A549 (cell line): Measurements from ENCODE around the gene EML4. TPM values are rescaled to one million over a fixed set of nuclear protein-coding genes. Genes with fewer than 3 reads are reported as not detected.

ENCODE experiments used
- ATAC-seq, 2 experiments: fragments of 200-7000 bp in 1 of 2; fragments of >200 bp in 1 of 2; cut with Nextera tagmentation in 1 of 2; cut with Tn5 transposase in 1 of 2; 3 replicates each; pipeline versions ENCODE4 v1.8.0 to v1.9.1; 2018 to 2020; ENCODE audit warnings: mild to moderate bottlenecking in 1 of 2, moderate library complexity in 1 of 2
- CTCF ChIA-PET: fragments of 300-600 bp; sonication (Branson Sonifier 250); formaldehyde crosslinking; extraction: SDS; loops from one replicate; lab custom pipeline; 2021; ENCODE audit warnings: antibody characterized with exemption, inconsistent platforms; lab: Yijun Ruan, JAX
- POLR2A ChIA-PET: fragments of 350-600 bp; formaldehyde crosslinking; extraction: SDS; loops from one replicate; lab custom pipeline; 2021; ENCODE audit warnings: antibody characterized with exemption, inconsistent platforms; lab: Yijun Ruan, JAX
- DNase-seq, 2 experiments: peaks; one replicate each; pipeline versions ENCODE4 v3.0.0 to v3.0.0-alpha.2; 2011 to 2016; ENCODE audit warnings: low read depth in 1 of 2, low spot score in 1 of 2
- FAIRE-seq: peaks from 2 replicates; lab custom pipeline; 2011; peaks lifted over from hg19 to GRCh38; lab: Jason Lieb, UNC
- H3K27ac ChIP-seq, 2 experiments: fragments of >200 bp; sonication (Bioruptor Twin); formaldehyde crosslinking; 3 replicates each; pipeline ENCODE4 v1.5.1; 2016 to 2017
- H3K4me1 ChIP-seq: fragments of >200 bp; sonication (Bioruptor Twin); formaldehyde crosslinking; 3 replicates; pipeline ENCODE4 v1.6.1; 2016
- H3K4me2 ChIP-seq: fragments of >200 bp; sonication (Bioruptor Twin); formaldehyde crosslinking; 3 replicates; pipeline ENCODE4 v1.6.1; 2016
- H3K4me3 ChIP-seq: fragments of >200 bp; sonication (Bioruptor Twin); formaldehyde crosslinking; 3 replicates; pipeline ENCODE4 v1.5.1; 2016
- H3K9me3 ChIP-seq: fragments of >200 bp; sonication (Bioruptor Twin); formaldehyde crosslinking; 3 replicates; pipeline ENCODE4 v1.6.1; 2016
- CEBPB ChIP-seq, 2 experiments: fragments of >200 bp in 1 of 2; sonication (Bioruptor Twin) in 1 of 2; formaldehyde crosslinking in 1 of 2; IDR thresholded peaks; 2 replicates each; pipeline ENCODE4 v1.6.1; 2012 to 2016
- CHD4 ChIP-seq: fragments of 200-600 bp; sonication (generic); IDR thresholded peaks from 2 replicates; pipeline ENCODE4 v1.6.1; 2016; ENCODE audit warnings: antibody characterized with exemption, mild to moderate bottlenecking, borderline replicate concordance
- FOSB ChIP-seq: fragments of 250-450 bp; sonication (Bioruptor Pico); IDR thresholded peaks from 2 replicates; pipeline ENCODE4 v1.5.0; 2020; ENCODE audit warnings: mild to moderate bottlenecking, moderate library complexity
- FOXS1 ChIP-seq: fragments of 250-450 bp; sonication (Bioruptor Pico); IDR thresholded peaks from 2 replicates; pipeline ENCODE4 v1.5.0; 2020; ENCODE audit warnings: mild to moderate bottlenecking, moderate library complexity
- HEYL ChIP-seq: fragments of 250-450 bp; sonication (Bioruptor Pico); IDR thresholded peaks from 2 replicates; pipeline ENCODE4 v1.8.0; 2021; ENCODE audit warnings: mild to moderate bottlenecking, moderate library complexity
- HOXB13 ChIP-seq: fragments of 250-450 bp; sonication (Bioruptor Pico); IDR thresholded peaks from 2 replicates; pipeline ENCODE4 v1.5.0; 2020; ENCODE audit warnings: low read depth, mild to moderate bottlenecking, moderate library complexity
- JUN ChIP-seq, 2 experiments: fragments of >200 bp; sonication (Bioruptor Twin); formaldehyde crosslinking; IDR thresholded peaks; 2 replicates in 1 of 2; 3 replicates in 1 of 2; pipeline ENCODE4 v1.6.1; 2016 to 2017
- JUNB ChIP-seq: fragments of >200 bp; sonication (Bioruptor Twin); formaldehyde crosslinking; IDR thresholded peaks from 2 replicates; pipeline ENCODE4 v1.6.1; 2016
- KDM1A ChIP-seq: fragments of 200-600 bp; sonication (generic); IDR thresholded peaks from 2 replicates; pipeline ENCODE4 v1.6.1; 2016; ENCODE audit warnings: low read depth, mild to moderate bottlenecking
- MAFK ChIP-seq: fragments of 450-650 bp; IDR thresholded peaks from 2 replicates; pipeline ENCODE4 v1.6.1; 2014; ENCODE audit not compliant: partially characterized antibody
- MAZ ChIP-seq: fragments of 150-350 bp; IDR thresholded peaks from 2 replicates; pipeline ENCODE4 v1.6.1; 2014; ENCODE audit warnings: antibody characterized with exemption, low read depth, low read length, borderline replicate concordance
- NFE2L2 ChIP-seq: fragments of 150-350 bp; conservative IDR thresholded peaks from 2 replicates; pipeline ENCODE4 v1.6.1; 2014; ENCODE audit warnings: low read length
- NPAS2 ChIP-seq: fragments of 250-450 bp; sonication (Bioruptor Pico); IDR thresholded peaks from 2 replicates; pipeline ENCODE4 v1.8.0; 2022; ENCODE audit warnings: mild to moderate bottlenecking, moderate library complexity, borderline replicate concordance
- NR3C1 ChIP-seq: fragments of >200 bp; sonication (Bioruptor Twin); formaldehyde crosslinking; IDR thresholded peaks from 3 replicates; pipeline ENCODE4 v1.6.1; 2017
- POLR2AphosphoS2 ChIP-seq: conservative IDR thresholded peaks from 2 replicates; pipeline ENCODE4 v1.6.1; 2012; ENCODE audit warnings: low read length, improper control_type of control experiment, inconsistent platforms
- RARB ChIP-seq: fragments of 250-450 bp; sonication (Bioruptor Pico); IDR thresholded peaks from 2 replicates; pipeline ENCODE4 v1.8.0; 2021; ENCODE audit warnings: mild to moderate bottlenecking, moderate library complexity
- RFX5 ChIP-seq: fragments of 450-650 bp; IDR thresholded peaks from 2 replicates; pipeline ENCODE4 v1.7.1; 2014; ENCODE audit warnings: antibody characterized with exemption, mild to moderate bottlenecking, moderate library complexity
- ZC3H11A ChIP-seq: fragments of 450-650 bp; IDR thresholded peaks from 2 replicates; pipeline ENCODE4 v1.6.1; 2014; ENCODE audit warnings: antibody characterized with exemption, mild to moderate bottlenecking
- ZSCAN20 ChIP-seq: fragments of 250-450 bp; sonication (Bioruptor Pico); IDR thresholded peaks from 2 replicates; pipeline ENCODE4 v1.8.0; 2022; ENCODE audit warnings: mild to moderate bottlenecking, moderate library complexity
- WGBS: methylation state at CpG from one replicate; pipeline ENCODE4 v1.1.6; 2017; ENCODE audit errors: missing lambda C conversion rate; 5-methylcytosine and 5-hydroxymethylcytosine counted together
- polyA plus RNA-seq, 4 experiments: library from polyadenylated mRNA; depleted of rRNA in 3 of 4; stranded (reverse); fragments of >200 nt; fragmentation: RNase III in 1 of 4; extraction: RNeasy Plus Mini Kit Qiagen cat#74134 plus additional on column Dnase treatment in 1 of 4; gene quantifications; 2 replicates in 3 of 4; 3 replicates in 1 of 4; pipeline ENCODE4 v1.2.3, GENCODE V29; 2011 to 2017
- TF ChIP-seq, protein P1 (sequence below): fragments of 250-450 bp; sonication (Bioruptor Pico); IDR thresholded peaks from 2 replicates; pipeline ENCODE4 v1.5.0; 2021; ENCODE audit warnings: mild to moderate bottlenecking, moderate library complexity, borderline replicate concordance
- TF ChIP-seq, protein P2 (sequence below): fragments of >200 bp; sonication (Bioruptor Twin); formaldehyde crosslinking; IDR thresholded peaks from 2 replicates; pipeline ENCODE4 v1.6.1; 2016
- TF ChIP-seq, protein P3 (sequence below): IDR thresholded peaks from 2 replicates; pipeline ENCODE4 v1.6.1; 2012
- TF ChIP-seq, protein P4 (sequence below): fragments of >200 bp; sonication (Bioruptor Twin); formaldehyde crosslinking; IDR thresholded peaks from 3 replicates; pipeline ENCODE4 v1.6.1; 2016
- TF ChIP-seq, protein P5 (sequence below): fragments of 200-600 bp; sonication (generic); IDR thresholded peaks from 2 replicates; pipeline ENCODE4 v1.6.1; 2016; ENCODE audit warnings: antibody characterized with exemption, mild to moderate bottlenecking, moderate library complexity
- TF ChIP-seq, protein P6 (sequence below): IDR thresholded peaks from 2 replicates; pipeline ENCODE4 v1.6.1; 2012

Gene EML4
- polyA plus RNA-seq, 2 of the 4 experiments (the other 2 are of a cell fraction), result 34.6 to 130 TPM

DNA sequence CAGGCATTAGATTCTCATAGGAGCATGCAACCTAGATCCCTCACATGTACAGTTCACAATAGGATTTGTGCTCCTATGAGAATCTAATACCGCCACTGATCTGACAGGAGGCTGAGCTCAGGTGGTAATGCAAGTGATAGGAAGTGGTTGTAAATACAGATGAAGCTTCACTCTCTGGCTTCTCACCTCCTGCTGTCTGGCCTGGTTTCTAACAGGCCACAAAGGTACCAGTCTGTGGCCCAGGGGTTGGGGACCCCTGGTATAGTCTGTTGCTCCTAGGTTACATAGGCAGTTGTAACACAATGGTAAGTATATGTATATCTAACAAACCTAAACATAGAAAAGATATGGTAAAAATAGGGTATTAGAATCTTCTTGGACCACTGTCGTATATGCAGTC lies 81.8 kb downstream of the EML4 start (continued):
- TF ChIP-seq, protein P1, sequence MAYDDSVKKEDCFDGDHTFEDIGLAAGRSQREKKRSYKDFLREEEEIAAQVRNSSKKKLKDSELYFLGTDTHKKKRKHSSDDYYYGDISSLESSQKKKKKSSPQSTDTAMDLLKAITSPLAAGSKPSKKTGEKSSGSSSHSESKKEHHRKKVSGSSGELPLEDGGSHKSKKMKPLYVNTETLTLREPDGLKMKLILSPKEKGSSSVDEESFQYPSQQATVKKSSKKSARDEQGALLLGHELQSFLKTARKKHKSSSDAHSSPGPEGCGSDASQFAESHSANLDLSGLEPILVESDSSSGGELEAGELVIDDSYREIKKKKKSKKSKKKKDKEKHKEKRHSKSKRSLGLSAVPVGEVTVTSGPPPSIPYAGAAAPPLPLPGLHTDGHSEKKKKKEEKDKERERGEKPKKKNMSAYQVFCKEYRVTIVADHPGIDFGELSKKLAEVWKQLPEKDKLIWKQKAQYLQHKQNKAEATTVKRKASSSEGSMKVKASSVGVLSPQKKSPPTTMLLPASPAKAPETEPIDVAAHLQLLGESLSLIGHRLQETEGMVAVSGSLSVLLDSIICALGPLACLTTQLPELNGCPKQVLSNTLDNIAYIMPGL (CRISPR knock-in tag), result no peak

DNA sequence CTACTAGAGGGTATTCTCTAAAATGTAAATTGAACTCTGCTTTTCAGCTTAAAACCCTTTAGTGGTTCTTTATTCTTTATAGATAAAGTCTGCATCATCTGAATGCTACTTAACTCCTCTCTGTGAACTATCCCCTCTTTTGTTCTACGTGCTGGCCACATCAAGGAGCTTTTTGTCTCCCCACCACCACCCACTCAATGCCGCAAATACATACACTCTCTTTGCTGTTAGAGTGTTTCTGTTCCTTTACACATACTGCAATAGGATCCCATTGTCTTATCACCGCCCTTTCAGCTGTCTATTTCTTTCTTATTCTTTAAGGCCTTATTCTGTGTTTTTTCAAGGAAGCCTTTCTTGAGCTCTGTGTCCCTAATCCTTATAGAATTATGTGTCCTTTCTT lies 83.3 kb downstream of the EML4 start:
- FAIRE-seq, result no peak
- H3K27ac ChIP-seq, result no peak overlapping the region
- H3K4me1 ChIP-seq, result no peaks in the 10 kb centered on the region
- WGBS, result 92% methylated on average over 3 of the region's 3 CpGs
- no peak overlapping the region for H3K4me2 ChIP-seq
- ATAC-seq, result no peak
- ChIA-PET POLR2A (no interaction called here), CTCF (interaction anchor here (0.8 to 1.0 kb wide), 2 partner anchors 30 to 166 kb away, joined by 3 read pairs; no protein-coding TSS in a partner anchor)
- TF ChIP-seq KDM1A (no peak), CEBPB (IDR thresholded peaks at IDR 0.05) (no peak), NR3C1 (no peak), NPAS2 (CRISPR knock-in tag) (no peak), MAZ (no peak), RARB (CRISPR knock-in tag) (no peak), RFX5 (no peak), FOXS1 (CRISPR knock-in tag) (no peak)
- TF ChIP-seq, protein P2, sequence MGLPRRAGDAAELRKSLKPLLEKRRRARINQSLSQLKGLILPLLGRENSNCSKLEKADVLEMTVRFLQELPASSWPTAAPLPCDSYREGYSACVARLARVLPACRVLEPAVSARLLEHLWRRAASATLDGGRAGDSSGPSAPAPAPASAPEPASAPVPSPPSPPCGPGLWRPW, result no peak
- TF ChIP-seq, protein P3, sequence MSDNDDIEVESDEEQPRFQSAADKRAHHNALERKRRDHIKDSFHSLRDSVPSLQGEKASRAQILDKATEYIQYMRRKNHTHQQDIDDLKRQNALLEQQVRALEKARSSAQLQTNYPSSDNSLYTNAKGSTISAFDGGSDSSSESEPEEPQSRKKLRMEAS, result no peak
- DNase-seq, result no peak
- no peak overlapping the region for H3K4me3 ChIP-seq
- H3K9me3 ChIP-seq, result no peaks in the 10 kb centered on the region

DNA sequence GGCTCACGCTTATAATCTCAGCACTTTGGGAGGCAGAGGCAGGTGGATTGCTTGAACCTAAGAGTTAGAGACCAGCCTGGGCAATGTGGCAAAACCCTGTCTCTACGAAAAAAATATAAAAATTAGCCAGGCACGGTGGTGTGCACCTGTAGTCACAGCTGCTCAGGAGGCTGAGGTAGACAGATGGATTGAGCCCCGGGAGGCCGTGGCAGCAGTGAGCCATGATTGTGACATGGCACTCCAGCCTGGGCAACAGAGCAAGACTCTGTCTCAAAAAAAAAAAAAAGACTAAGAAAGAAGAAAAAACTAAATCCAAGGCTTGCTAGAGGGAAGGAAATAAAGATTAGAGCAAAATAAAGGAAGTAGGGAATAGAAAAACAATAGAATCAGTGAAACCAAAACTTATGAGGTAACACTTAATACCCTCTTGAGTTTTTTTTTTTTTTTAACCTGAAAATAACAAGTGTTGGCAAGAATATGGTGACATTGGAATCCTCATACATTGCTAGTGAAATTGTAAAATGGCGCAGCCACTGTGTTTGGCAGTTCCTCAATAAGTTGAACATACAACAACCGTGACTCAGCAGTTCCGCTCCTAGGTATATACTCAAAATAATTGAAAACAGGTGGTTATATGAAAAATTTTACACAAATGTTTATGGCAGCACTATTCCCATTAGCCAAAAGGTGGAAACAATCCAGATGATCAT lies 85.2 kb downstream of the EML4 start:
- no peak overlapping the region for H3K4me2 ChIP-seq
- ChIA-PET CTCF (interaction anchor here (1.5 to 2.2 kb wide), 2 partner anchors 74 to 168 kb away, joined by 3 to 6 read pairs; no protein-coding TSS in a partner anchor), POLR2A (no interaction called here)
- 93% methylated on average over 8 of the region's 8 CpGs for WGBS
- FAIRE-seq, result no peak
- no peaks in the 10 kb centered on the region for H3K9me3 ChIP-seq
- DNase-seq, result no peak
- H3K4me1 ChIP-seq, result peaks cover 4% of the 10 kb centered on the region; the same call in 1 of the 3 replicates
- H3K27ac ChIP-seq, result no peak overlapping the region
- H3K4me3 ChIP-seq, result no peak overlapping the region
- no peak for ATAC-seq
- TF ChIP-seq RARB (CRISPR knock-in tag) (no peak), NPAS2 (CRISPR knock-in tag) (no peak), HEYL (CRISPR knock-in tag) (no peak), MAZ (no peak), POLR2AphosphoS2 (no peak), HOXB13 (no peak), ZC3H11A (no peak), CHD4 (0 out of 2 replicates have a peak, but pooled peaks have one; percentile 68), FOSB (CRISPR knock-in tag) (no peak), MAFK (peak; percentile 61), NFE2L2 (peak; percentile 28; the same call in 1 of the 2 replicates), ZSCAN20 (CRISPR knock-in tag) (no peak), JUNB (no peak), FOXS1 (CRISPR knock-in tag) (no peak), JUN (IDR thresholded peaks at IDR 0.05) (no peak)
- TF ChIP-seq, protein P4, sequence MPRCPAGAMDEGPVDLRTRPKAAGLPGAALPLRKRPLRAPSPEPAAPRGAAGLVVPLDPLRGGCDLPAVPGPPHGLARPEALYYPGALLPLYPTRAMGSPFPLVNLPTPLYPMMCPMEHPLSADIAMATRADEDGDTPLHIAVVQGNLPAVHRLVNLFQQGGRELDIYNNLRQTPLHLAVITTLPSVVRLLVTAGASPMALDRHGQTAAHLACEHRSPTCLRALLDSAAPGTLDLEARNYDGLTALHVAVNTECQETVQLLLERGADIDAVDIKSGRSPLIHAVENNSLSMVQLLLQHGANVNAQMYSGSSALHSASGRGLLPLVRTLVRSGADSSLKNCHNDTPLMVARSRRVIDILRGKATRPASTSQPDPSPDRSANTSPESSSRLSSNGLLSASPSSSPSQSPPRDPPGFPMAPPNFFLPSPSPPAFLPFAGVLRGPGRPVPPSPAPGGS, result no peak
- TF ChIP-seq, protein P5, sequence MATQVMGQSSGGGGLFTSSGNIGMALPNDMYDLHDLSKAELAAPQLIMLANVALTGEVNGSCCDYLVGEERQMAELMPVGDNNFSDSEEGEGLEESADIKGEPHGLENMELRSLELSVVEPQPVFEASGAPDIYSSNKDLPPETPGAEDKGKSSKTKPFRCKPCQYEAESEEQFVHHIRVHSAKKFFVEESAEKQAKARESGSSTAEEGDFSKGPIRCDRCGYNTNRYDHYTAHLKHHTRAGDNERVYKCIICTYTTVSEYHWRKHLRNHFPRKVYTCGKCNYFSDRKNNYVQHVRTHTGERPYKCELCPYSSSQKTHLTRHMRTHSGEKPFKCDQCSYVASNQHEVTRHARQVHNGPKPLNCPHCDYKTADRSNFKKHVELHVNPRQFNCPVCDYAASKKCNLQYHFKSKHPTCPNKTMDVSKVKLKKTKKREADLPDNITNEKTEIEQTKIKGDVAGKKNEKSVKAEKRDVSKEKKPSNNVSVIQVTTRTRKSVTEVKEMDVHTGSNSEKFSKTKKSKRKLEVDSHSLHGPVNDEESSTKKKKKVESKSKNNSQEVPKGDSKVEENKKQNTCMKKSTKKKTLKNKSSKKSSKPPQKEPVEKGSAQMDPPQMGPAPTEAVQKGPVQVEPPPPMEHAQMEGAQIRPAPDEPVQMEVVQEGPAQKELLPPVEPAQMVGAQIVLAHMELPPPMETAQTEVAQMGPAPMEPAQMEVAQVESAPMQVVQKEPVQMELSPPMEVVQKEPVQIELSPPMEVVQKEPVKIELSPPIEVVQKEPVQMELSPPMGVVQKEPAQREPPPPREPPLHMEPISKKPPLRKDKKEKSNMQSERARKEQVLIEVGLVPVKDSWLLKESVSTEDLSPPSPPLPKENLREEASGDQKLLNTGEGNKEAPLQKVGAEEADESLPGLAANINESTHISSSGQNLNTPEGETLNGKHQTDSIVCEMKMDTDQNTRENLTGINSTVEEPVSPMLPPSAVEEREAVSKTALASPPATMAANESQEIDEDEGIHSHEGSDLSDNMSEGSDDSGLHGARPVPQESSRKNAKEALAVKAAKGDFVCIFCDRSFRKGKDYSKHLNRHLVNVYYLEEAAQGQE, result no peak
- TF ChIP-seq, protein P6, sequence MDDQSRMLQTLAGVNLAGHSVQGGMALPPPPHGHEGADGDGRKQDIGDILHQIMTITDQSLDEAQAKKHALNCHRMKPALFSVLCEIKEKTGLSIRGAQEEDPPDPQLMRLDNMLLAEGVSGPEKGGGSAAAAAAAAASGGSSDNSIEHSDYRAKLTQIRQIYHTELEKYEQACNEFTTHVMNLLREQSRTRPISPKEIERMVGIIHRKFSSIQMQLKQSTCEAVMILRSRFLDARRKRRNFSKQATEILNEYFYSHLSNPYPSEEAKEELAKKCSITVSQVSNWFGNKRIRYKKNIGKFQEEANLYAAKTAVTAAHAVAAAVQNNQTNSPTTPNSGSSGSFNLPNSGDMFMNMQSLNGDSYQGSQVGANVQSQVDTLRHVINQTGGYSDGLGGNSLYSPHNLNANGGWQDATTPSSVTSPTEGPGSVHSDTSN, result no peak
